ENCODE data around the gene LCOR.

DNA sequence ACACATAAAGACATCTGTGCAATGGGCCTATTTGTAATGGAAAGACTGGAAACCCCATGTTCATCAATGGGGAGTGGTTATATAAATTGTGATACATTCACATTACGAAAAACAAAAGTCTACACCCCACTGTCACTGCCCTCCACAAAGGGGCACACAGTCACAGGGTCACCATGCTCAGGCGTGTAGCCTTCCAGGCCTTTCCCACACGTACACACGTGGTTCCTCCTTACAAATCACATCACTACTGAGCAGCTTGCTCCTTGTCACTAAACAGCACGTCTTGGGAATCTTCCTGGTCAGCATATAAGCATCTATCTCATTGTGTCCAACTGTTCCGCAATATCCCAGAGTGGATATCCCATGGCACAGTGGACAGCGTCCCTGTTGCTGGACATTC is 190.5 kb downstream of the LCOR start:
- no peak for TF ChIP-seq POLR2A (IDR thresholded peaks at IDR 0.05)
- TF ChIP-seq, protein P1, sequence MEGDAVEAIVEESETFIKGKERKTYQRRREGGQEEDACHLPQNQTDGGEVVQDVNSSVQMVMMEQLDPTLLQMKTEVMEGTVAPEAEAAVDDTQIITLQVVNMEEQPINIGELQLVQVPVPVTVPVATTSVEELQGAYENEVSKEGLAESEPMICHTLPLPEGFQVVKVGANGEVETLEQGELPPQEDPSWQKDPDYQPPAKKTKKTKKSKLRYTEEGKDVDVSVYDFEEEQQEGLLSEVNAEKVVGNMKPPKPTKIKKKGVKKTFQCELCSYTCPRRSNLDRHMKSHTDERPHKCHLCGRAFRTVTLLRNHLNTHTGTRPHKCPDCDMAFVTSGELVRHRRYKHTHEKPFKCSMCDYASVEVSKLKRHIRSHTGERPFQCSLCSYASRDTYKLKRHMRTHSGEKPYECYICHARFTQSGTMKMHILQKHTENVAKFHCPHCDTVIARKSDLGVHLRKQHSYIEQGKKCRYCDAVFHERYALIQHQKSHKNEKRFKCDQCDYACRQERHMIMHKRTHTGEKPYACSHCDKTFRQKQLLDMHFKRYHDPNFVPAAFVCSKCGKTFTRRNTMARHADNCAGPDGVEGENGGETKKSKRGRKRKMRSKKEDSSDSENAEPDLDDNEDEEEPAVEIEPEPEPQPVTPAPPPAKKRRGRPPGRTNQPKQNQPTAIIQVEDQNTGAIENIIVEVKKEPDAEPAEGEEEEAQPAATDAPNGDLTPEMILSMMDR (IDR thresholded peaks at IDR 0.05) = no peak

Data from Peyer's patch (tissue), 4 donors.